Keratinocyte (primary cell): ENCODE results near the gene RNF149. TPM values are rescaled to one million over a fixed set of nuclear protein-coding genes. Genes with fewer than 3 reads are reported as not detected.

Experiments
- DNase-seq: peaks from one replicate; pipeline ENCODE4 v3.0.0-alpha.2; 2011; ENCODE audit warnings: low read depth, missing footprints, low spot score
- FAIRE-seq: peaks from 2 replicates; lab custom pipeline; 2011; peaks lifted over from hg19 to GRCh38; lab: Jason Lieb, UNC
- H2AFZ ChIP-seq: 2 replicates; pipeline ENCODE4 v1.6.0; 2012; ENCODE audit warnings: low read length, control low read depth, inconsistent platforms; ENCODE audit not compliant: control insufficient read depth
- H3K27ac ChIP-seq: 2 replicates; pipeline ENCODE4 v1.5.1; 2011; ENCODE audit warnings: low read length; ENCODE audit not compliant: control insufficient read depth, insufficient read depth
- H3K27me3 ChIP-seq: 3 replicates; pipeline ENCODE4 v1.6.0; 2011; ENCODE audit warnings: low read length; ENCODE audit not compliant: control insufficient read depth, insufficient read depth; ENCODE audit errors: extremely low read depth
- H3K36me3 ChIP-seq, 2 experiments: 2 replicates in 1 of 2; 3 replicates in 1 of 2; pipeline ENCODE4 v1.5.1; 2011; ENCODE audit warnings: low read length in 2 of 2, mild to moderate bottlenecking in 1 of 2; ENCODE audit not compliant: control insufficient read depth in 2 of 2, insufficient read depth in 2 of 2; ENCODE audit errors: extremely low read depth in 1 of 2
- H3K4me1 ChIP-seq: 3 replicates; pipeline ENCODE4 v1.5.1; 2011; ENCODE audit warnings: low read length; ENCODE audit not compliant: control insufficient read depth, insufficient read depth; ENCODE audit errors: extremely low read depth
- H3K4me2 ChIP-seq: 3 replicates; pipeline ENCODE4 v1.6.0; 2011; ENCODE audit warnings: low read depth, low read length; ENCODE audit not compliant: control insufficient read depth, insufficient read depth; ENCODE audit errors: extremely low read depth
- H3K4me3 ChIP-seq, 3 experiments: fragments of 200-600 bp in 1 of 3; sonication (generic) in 1 of 3; 2 replicates in 2 of 3; 3 replicates in 1 of 3; pipeline ENCODE4 v1.5.1; 2011 to 2016; ENCODE audit warnings: low read length in 3 of 3, mild to moderate bottlenecking in 3 of 3, control low read depth in 2 of 3, inconsistent platforms in 1 of 3, low read depth in 1 of 3, mixed read lengths in 1 of 3, mixed run types in 1 of 3, moderate library complexity in 1 of 3; ENCODE audit not compliant: control insufficient read depth in 2 of 3, insufficient read depth in 2 of 3; ENCODE audit errors: extremely low read depth in 1 of 3
- H3K79me2 ChIP-seq: 2 replicates; pipeline ENCODE4 v1.6.0; 2012; ENCODE audit warnings: low read length; ENCODE audit not compliant: control insufficient read depth, insufficient read depth
- H3K9ac ChIP-seq: 3 replicates; pipeline ENCODE4 v1.6.0; 2011; ENCODE audit warnings: low read length; ENCODE audit not compliant: control insufficient read depth, insufficient read depth; ENCODE audit errors: extremely low read depth
- H3K9me1 ChIP-seq: 3 replicates; pipeline ENCODE4 v1.6.0; 2011; ENCODE audit warnings: low read length; ENCODE audit not compliant: control insufficient read depth, insufficient read depth; ENCODE audit errors: extremely low read depth
- H3K9me3 ChIP-seq: 2 replicates; pipeline ENCODE4 v1.5.1; 2012; ENCODE audit warnings: low read depth, low read length; ENCODE audit not compliant: control insufficient read depth
- H4K20me1 ChIP-seq: 3 replicates; pipeline ENCODE4 v1.6.0; 2011; ENCODE audit warnings: low read length; ENCODE audit not compliant: control insufficient read depth, insufficient read depth; ENCODE audit errors: extremely low read depth
- CTCF ChIP-seq, 3 experiments: IDR thresholded peaks in 1 of 3; conservative IDR thresholded peaks in 1 of 3; optimal IDR thresholded peaks in 1 of 3; 2 replicates in 2 of 3; 3 replicates in 1 of 3; pipeline versions ENCODE3 to v1.5.1; 2011; ENCODE audit warnings: low read length in 3 of 3, mild to moderate bottlenecking in 3 of 3, moderate library complexity in 2 of 3, control low read depth in 1 of 3, inconsistent platforms in 1 of 3; ENCODE audit not compliant: insufficient read depth in 2 of 3; ENCODE audit errors: extremely low read depth in 1 of 3
- EZH2 ChIP-seq: IDR thresholded peaks from one replicate; pipeline ENCODE4 v1.6.1; 2012; ENCODE audit warnings: inconsistent platforms, mild to moderate bottlenecking, low read length, moderate library complexity
- dilution Hi-C: fragments of 300-500 bp; cut with MboI; formaldehyde crosslinking; loops from one replicate; pipeline ENCODE4 v1.7.0; 2020; ENCODE audit warnings: low sequenced_read_pairs; ENCODE audit not compliant: extremely low pct_ligation_motif_present
- polyA plus RNA-seq, 5 experiments: library from polyadenylated mRNA; depleted of rRNA in 3 of 5; stranded (reverse) in 3 of 5; stranded (forward) in 1 of 5; unstranded in 1 of 5; fragments of >200 nt; gene quantifications; 1 replicate in 1 of 5; 2 replicates in 3 of 5; 3 replicates in 1 of 5; pipeline versions ENCODE4 v1.2.1 to v1.2.3, GENCODE V29; 2011 to 2012; ENCODE audit warnings: missing spikeins in 2 of 5, low read depth in 1 of 5, low replicate concordance in 1 of 5

The RNF149 gene
- polyA plus RNA-seq, 1 donor (not counting 4 experiments of a cell fraction or from before 2014, with no cell fraction given), result 68.0 TPM

GRCh38 chr2:101329026-101329425, 20.5 kb upstream of the RNF149 start:
- no peaks in the 10 kb centered on the region for H3K27me3 ChIP-seq
- no peaks in the 10 kb centered on the region for H3K9me1 ChIP-seq
- H3K79me2 ChIP-seq, result no peaks in the 10 kb centered on the region
- H3K4me1 ChIP-seq, result peaks cover 35% of the 10 kb centered on the region
- H4K20me1 ChIP-seq, result no peaks in the 10 kb centered on the region
- DNase-seq (no peak), FAIRE-seq (peak; percentile 34)
- no peaks in the 10 kb centered on the region for H3K36me3 ChIP-seq
- H3K9me3 ChIP-seq, result no peaks in the 10 kb centered on the region
- dilution Hi-C loops, result no loop called here
- H3K27ac ChIP-seq, result peak overlapping the region; percentile 82
- H3K9ac ChIP-seq, result peak overlapping the region; percentile 39
- TF ChIP-seq EZH2, result no peak
- TF ChIP-seq CTCF (optimal IDR thresholded peaks at IDR 0.05 in 1 of 3, IDR thresholded peaks at IDR 0.05 in 1 of 3, conservative IDR thresholded peaks at IDR 0.05 in 1 of 3; ENCODE audit: extremely low read depth in 1 of 3, insufficient read depth in 2 of 3, low read length in 3 of 3), result no peak
- H3K4me3 ChIP-seq, result no peak overlapping the region
- H3K4me2 ChIP-seq, result peak overlapping the region; percentile 75
- no peak overlapping the region for H2AFZ ChIP-seq

DNA sequence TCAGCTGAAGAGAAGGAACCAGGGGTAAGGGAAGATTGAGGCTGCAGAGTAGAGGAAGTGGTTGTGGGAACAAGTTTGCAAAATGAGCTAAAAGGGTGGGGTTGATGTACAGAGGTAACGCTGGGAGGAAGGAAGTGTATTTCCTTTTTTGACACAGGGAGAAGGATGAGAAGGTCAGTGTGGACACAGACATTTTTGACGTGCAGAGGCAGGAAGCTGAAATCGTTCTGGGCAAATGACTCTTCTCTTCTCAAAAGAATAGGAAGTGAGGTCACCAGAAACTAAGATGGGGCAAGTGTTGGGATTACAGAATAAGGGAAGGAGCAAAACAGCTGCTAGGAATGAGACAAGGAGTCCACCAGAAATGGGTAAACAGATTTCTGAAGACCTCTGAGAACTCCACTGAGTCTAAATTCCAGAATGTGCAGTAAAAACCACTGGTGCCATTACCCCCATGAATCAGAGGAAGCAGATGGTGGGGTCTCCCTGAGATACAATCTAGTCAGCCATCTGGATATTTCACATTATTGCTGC, 20.0 kb upstream of the RNF149 start:
- peak overlapping the region; percentile 82 for H3K27ac ChIP-seq
- H3K4me1 ChIP-seq, result peaks cover 35% of the 10 kb centered on the region
- peak overlapping the region in 2 of 3 experiments; percentile 34 to 54 for H3K4me3 ChIP-seq
- H3K4me2 ChIP-seq, result peak overlapping the region; percentile 75
- H2AFZ ChIP-seq, result no peak overlapping the region
- H3K9me3 ChIP-seq, result no peaks in the 10 kb centered on the region
- H3K27me3 ChIP-seq, result no peaks in the 10 kb centered on the region
- DNase-seq (no peak), FAIRE-seq (peak; percentile 95)
- dilution Hi-C loops, result no loop called here
- TF ChIP-seq EZH2 (no peak), CTCF (optimal IDR thresholded peaks at IDR 0.05 in 1 of 3, IDR thresholded peaks at IDR 0.05 in 1 of 3, conservative IDR thresholded peaks at IDR 0.05 in 1 of 3; ENCODE audit: extremely low read depth in 1 of 3, insufficient read depth in 2 of 3, low read length in 3 of 3) (no peak)
- no peaks in the 10 kb centered on the region for H3K79me2 ChIP-seq
- no peaks in the 10 kb centered on the region for H3K36me3 ChIP-seq
- H4K20me1 ChIP-seq, result no peaks in the 10 kb centered on the region
- no peaks in the 10 kb centered on the region for H3K9me1 ChIP-seq
- peak overlapping the region; percentile 60 for H3K9ac ChIP-seq
